ENCODE data around the gene ADAMTS2.

Gene ADAMTS2

DNA sequence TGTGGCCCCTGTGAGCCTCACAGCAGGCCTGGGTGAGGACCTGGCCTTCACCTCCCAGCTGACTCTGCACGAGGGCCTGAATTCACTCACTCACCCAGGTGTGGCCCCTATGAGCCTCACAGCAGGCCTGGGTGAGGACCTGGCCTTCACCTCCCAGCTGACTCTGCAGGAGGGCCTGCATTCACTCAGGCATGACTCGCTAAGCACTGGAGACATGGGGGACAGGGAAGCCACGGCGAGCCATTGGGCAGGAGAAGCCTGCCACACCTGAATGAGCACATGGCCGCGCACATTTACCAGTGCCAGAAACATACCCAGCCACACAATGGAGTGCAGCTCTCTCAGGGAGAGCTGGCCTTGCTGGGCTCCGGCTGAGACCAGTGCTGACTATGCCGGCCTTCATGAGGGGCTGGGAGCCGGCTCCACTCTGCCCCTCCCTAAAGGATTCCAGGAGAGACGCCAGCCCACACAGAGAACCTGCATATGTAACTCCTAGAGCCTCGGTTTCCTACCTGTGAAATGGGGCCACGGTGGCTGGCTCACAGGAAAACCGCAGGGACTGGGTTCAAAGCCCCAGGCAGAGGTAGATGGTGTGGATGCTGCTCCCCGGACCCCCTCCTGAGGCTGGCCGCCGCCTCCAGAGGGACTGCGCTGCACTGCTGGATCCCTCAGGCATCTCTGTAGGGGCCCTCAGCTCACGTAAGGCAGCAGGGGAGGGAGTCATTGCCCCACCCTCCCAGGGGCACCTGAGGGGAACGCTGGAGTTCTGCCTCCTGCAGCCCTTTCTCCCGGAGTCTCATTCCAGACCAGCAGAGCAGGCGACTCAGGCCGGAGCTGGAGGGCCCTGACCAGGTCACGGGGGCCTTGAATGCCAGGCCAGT, 7.2 kb downstream of the ADAMTS2 start:
- ATAC-seq (no peak), DNase-seq (no peak)
- H3K4me1 Mint-ChIP-seq, result peaks cover 4% of the 10 kb centered on the region
- peak overlapping the region in 1 of 2 donors; percentile 21 for H3K27ac Mint-ChIP-seq
- H3K27me3 Mint-ChIP-seq, result peaks cover 40% of the 10 kb centered on the region
- no peaks in the 10 kb centered on the region for H3K9me3 Mint-ChIP-seq
- no peak overlapping the region for H3K4me3 Mint-ChIP-seq

- H3K9me3 Mint-ChIP-seq, result no peaks in the 10 kb centered on the region
- DNase-seq (no peak), ATAC-seq (no peak)
- H3K4me1 Mint-ChIP-seq, result no peaks in the 10 kb centered on the region
- H3K27me3 Mint-ChIP-seq, result peaks cover 34% of the 10 kb centered on the region
- H3K4me3 Mint-ChIP-seq, result no peak overlapping the region
- H3K27ac Mint-ChIP-seq, result no peak overlapping the region
Observed at GRCh38 chr5:179336871-179337795, 8.1 kb downstream of the ADAMTS2 start.

DNA sequence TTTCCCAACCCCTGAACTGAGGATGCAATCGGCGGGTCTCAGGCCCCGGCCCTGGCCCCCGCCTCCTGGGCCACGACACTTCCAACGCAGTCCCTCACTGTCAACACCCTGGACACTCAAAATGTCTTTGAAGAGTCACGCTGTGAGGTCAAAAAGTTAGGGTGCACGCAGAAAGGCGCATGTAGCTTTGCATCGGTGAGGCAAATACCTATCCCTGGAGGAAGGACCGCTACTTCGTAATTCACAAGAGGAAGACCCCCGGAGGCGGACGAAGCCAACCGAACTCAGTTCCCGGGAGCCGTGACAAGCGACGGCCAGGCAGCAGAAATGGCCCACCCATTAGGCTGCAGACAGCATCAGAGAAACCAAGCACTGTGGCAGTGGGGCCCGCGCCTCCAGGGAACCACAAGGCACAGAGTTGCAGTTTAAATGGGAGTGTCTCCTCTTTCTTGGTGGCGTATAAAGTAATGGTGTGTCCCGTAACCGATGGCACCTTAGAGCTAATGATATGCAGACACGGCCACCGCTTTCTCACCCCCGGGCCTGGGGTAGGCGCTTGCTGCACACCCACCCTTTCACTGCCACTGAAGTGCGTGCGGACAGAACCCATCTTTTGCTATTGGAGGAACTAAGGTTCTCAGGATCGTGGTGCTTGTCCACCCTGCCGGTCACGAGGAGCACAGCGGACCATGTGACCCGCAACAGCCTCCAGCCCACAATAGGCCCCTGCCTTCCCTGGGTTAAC, 9.0 kb downstream of the ADAMTS2 start:
- Mint-ChIP-seq H3K4me1 (no peaks in the 10 kb centered on the region), H3K27ac (no peak overlapping the region), H3K4me3 (no peak overlapping the region), H3K27me3 (peaks cover 26% of the 10 kb centered on the region), H3K9me3 (no peaks in the 10 kb centered on the region)
- no peak for ATAC-seq
- DNase-seq, result no peak

DNA sequence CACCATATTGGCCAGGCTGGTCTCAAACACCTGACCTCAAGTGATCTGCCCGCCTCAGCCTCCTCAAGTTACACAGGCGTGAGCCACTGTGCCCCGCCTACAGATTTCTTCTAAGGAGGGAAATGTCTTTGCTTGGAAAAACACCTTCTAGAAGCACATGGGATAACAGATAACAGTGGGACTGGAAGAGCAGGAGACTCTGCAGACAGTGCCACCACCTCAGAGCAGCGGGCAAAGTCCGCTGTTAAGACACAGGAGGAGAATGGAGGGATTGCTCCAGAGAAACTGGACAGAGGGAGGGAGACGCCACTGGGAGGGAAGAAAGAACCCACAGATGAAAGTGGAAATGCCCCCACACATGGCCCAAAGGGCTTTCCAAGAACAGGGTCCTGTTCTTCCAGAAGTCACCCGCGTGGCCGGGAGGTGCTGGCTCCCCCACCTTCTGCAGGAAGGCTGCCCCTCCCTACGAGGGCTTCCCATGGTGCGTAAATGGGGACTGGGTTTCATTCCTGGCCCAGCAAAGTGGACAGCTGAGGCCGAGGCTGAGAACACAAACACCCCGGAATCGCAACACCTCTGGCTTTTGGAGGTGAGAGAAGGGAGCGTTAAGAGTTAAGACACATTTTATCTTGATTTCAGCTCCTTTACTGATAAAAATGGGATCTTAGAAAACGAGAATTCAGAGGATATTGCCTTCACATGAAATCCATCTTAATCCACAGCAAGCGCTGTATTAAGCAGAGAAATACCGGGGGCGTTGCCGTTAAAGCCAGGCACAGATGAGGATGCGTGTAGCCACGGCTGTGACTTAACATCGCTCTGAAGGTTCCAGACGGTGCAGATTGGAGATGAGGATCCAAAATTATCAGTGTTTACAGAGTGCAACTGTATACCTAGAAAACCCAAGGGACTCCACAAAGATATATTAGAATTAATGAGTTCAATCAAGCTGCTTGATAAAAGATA, 11.2 kb downstream of the ADAMTS2 start:
- no peaks in the 10 kb centered on the region for H3K9me3 Mint-ChIP-seq
- DNase-seq (no peak), ATAC-seq (no peak)
- H3K4me1 Mint-ChIP-seq, result no peaks in the 10 kb centered on the region
- H3K4me3 Mint-ChIP-seq, result no peak overlapping the region
- H3K27ac Mint-ChIP-seq, result no peak overlapping the region
- H3K27me3 Mint-ChIP-seq, result peaks cover 20% of the 10 kb centered on the region

DNA sequence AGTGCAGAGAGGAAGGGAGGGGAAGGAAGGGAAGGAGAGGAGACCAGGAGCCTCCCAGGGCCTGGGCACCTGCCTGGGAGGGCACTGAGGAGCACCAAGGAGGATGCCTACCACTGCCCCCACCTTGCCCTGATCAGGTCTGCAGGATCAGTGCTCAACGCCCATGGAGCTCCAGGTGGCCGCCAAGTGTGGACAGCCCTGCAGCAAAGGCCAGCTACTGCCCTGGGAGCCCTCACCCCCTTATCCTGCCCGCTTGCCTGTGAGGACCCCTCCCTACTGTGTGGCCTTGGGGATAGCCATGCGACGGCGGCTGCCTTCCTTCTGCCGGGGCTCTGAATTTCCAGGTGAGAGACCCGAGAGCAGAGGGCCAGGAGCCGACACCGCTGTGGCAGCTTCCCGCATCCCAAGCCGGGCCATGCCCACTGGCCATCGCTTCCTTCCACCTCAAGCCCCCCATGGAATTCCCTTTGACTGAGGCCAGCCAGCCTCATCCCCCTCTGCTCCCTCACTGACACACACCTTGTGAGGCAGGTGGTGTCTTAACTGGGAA, 12.4 kb downstream of the ADAMTS2 start:
- Mint-ChIP-seq H3K4me3 (no peak overlapping the region), H3K9me3 (no peaks in the 10 kb centered on the region), H3K4me1 (no peaks in the 10 kb centered on the region), H3K27ac (peak overlapping the region in 1 of 2 donors; percentile 81), H3K27me3 (peaks cover 24% of the 10 kb centered on the region)
- DNase-seq (no peak), ATAC-seq (peak; percentile 31)

DNA sequence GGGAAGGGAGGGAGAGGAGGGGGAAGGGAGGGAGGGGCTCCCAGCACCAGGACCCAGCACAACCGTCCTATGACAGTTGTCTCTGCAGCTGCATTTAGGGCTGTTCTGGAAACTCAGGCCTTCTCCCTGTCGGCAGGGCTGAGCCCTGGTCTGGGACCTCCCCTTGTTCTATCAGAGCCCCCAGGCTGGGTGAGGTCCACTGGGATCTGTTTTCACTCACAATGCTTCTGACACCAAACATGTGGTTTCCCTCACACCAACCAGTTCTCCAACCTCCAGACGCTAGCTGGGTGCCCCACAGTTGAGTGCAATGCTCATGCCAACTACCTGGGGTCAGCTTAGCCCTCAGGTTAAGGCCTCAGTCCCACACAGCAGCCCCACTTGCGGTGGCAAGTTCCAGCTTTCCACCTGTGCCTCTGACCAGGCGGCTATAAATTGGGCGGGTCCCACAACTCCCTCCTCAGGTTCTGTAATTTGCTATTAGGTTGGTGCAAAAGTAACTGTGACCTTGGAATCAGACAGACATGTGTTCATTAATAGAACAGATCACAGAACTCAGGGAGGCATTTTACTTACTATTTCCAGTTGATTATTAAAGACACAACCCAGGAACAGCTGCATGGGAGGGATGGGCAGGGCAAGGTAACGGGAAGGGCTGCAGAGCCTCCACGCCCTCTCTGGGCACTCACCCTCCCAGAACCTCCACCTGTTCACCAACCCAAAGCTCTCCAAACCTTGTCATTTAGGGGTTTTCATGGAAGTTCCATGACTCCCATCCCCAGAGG, 13.5 kb downstream of the ADAMTS2 start:
- H3K4me1 Mint-ChIP-seq, result no peaks in the 10 kb centered on the region
- ATAC-seq (no peak), DNase-seq (no peak)
- no peaks in the 10 kb centered on the region for H3K9me3 Mint-ChIP-seq
- H3K27ac Mint-ChIP-seq, result no peak overlapping the region
- H3K27me3 Mint-ChIP-seq, result peaks cover 34% of the 10 kb centered on the region
- H3K4me3 Mint-ChIP-seq, result no peak overlapping the region

DNA sequence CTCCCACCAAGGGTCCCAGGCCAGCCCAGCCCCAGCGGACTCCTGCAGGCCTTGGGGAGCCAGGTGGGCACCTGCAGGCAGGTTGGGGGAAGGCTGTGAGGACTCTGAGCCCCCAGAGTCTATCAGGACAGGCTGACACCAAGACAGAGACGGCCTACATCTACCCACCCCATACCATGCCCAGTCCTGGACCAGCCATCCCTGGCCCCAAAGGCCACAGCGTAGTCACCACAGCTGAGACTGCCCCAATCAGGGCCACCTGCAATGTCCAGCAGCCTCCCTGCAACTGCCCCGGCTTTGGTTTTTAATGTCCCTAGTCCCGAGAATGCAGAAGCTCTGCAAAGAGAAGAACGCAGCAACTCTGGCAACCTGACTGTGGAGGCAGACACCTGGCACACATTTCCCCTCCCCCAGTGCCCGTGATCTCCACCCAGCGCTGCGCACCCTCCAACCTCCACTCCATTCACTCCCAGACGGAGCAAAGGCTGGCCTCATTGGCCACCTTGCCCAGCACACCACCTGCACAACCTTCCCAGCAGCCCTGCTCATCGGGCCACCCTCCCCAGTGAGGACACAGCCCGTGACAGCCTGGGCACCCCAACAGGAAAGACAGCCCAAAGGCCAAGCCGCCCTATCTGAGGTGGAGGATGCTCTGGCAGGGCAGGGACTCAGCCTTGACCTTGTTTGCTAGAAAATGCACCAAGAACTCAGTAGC, 14.9 kb downstream of the ADAMTS2 start:
- H3K27ac Mint-ChIP-seq, result no peak overlapping the region
- ATAC-seq (no peak), DNase-seq (no peak)
- H3K27me3 Mint-ChIP-seq, result peaks cover 44% of the 10 kb centered on the region
- no peaks in the 10 kb centered on the region for H3K4me1 Mint-ChIP-seq
- H3K9me3 Mint-ChIP-seq, result no peaks in the 10 kb centered on the region
- no peak overlapping the region for H3K4me3 Mint-ChIP-seq

GRCh38 chr5:179328291-179328690, 17.0 kb downstream of the ADAMTS2 start:
- no peak overlapping the region for H3K4me3 Mint-ChIP-seq
- DNase-seq (no peak), ATAC-seq (no peak)
- no peaks in the 10 kb centered on the region for H3K4me1 Mint-ChIP-seq
- no peak overlapping the region for H3K27ac Mint-ChIP-seq
- H3K27me3 Mint-ChIP-seq, result peaks cover 42% of the 10 kb centered on the region
- H3K9me3 Mint-ChIP-seq, result no peaks in the 10 kb centered on the region

- Mint-ChIP-seq H3K4me3 (no peak overlapping the region), H3K27me3 (peaks cover 36% of the 10 kb centered on the region), H3K9me3 (no peaks in the 10 kb centered on the region), H3K4me1 (no peaks in the 10 kb centered on the region), H3K27ac (no peak overlapping the region)
- DNase-seq, result no peak
- ATAC-seq, result no peak
Observed at GRCh38 chr5:179327021-179327735, 18.1 kb downstream of the ADAMTS2 start.

DNA sequence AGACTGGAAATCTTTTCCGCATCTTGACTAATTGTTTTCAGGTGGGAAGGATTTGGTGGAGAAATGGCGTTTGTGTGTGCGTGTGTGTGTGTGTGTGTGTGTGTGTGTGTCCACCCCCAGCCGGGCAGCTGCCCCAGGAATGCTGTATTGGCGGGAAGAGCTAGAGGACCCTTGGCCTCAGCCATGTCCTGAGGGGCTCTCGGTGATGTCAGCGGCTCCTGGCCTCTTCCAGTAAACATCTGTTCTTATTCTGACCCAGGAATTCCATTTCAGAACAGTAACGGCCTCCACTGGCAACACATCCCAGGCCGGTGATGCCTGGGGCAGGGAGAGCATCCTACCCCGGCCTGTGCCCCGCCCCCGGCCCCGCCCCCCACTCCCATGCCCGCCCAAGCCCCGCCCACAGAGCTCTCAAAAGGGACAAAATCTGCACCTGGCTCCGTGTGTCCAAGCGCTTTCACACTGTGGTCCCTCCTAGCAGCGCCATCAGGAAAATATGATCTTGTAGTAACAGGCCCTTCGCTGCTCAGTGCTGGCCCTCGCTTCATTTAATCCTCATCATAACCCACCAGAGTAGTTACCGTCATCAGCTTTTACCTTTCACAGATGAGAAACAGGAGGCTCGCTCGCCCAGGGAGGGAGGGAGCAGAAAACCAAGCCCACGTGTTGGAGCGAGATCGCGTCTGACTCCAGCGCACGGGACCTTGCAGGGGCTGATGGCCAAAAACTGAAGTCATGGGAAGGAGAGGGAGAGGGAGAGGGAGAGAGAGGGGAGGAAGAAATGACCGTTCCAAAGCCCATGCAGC, 18.9 kb downstream of the ADAMTS2 start:
- DNase-seq (no peak), ATAC-seq (no peak)
- H3K27me3 Mint-ChIP-seq, result peaks cover 36% of the 10 kb centered on the region
- H3K4me3 Mint-ChIP-seq, result no peak overlapping the region
- no peaks in the 10 kb centered on the region for H3K9me3 Mint-ChIP-seq
- no peak overlapping the region for H3K27ac Mint-ChIP-seq
- no peaks in the 10 kb centered on the region for H3K4me1 Mint-ChIP-seq

- no peak overlapping the region for H3K27ac Mint-ChIP-seq
- no peak overlapping the region for H3K4me3 Mint-ChIP-seq
- ATAC-seq (no peak), DNase-seq (no peak)
- no peaks in the 10 kb centered on the region for H3K4me1 Mint-ChIP-seq
- no peaks in the 10 kb centered on the region for H3K9me3 Mint-ChIP-seq
- peaks cover 30% of the 10 kb centered on the region for H3K27me3 Mint-ChIP-seq
Observed at GRCh38 chr5:179325296-179326031, 19.8 kb downstream of the ADAMTS2 start.
